Lower lobe of right lung (tissue), 2 donors: ENCODE measurements around the gene ANKRD13B. TPM values are rescaled to one million over a fixed set of nuclear protein-coding genes. Genes with fewer than 3 reads are reported as not detected.

Experiments used
- ATAC-seq, 2 donors: fragments of 200-7000 bp; cut with Tn5 transposase; one replicate each; pipeline ENCODE4 v1.9.1; 2020 to 2022; ENCODE audit warnings: mild to moderate bottlenecking in 2 of 2, moderate library complexity in 2 of 2
- DNase-seq: peaks from one replicate; pipeline ENCODE4 v3.0.0-alpha.2; 2020
- H3K27ac ChIP-seq: fragments of 200-600 bp; one replicate; pipeline ENCODE4 v1.8.0; 2022
- H3K27me3 ChIP-seq: fragments of 200-600 bp; one replicate; pipeline ENCODE4 v1.8.0; 2022; ENCODE audit warnings: low read depth
- H3K36me3 ChIP-seq: fragments of 200-600 bp; one replicate; pipeline ENCODE4 v1.8.0; 2022; ENCODE audit warnings: mild to moderate bottlenecking
- H3K4me1 ChIP-seq: fragments of 200-600 bp; one replicate; pipeline ENCODE4 v1.8.0; 2022
- H3K4me3 ChIP-seq: fragments of 200-600 bp; one replicate; pipeline ENCODE4 v1.8.0; 2022; ENCODE audit warnings: mild to moderate bottlenecking
- H3K9me3 ChIP-seq: fragments of 200-600 bp; one replicate; pipeline ENCODE4 v1.8.0; 2022
- intact Hi-C: fragments of 100-400 bp; cut with DNase I; formaldehyde crosslinking; loops from one replicate; pipeline ENCODE4 v1.11.0; 2022
- total RNA-seq: library from RNA; stranded (reverse); fragmentation: NEBNext Ultra II Directional; extraction: Animal tissue kit (Norgen Biotek cat#: 25700); gene quantifications from one replicate; pipeline ENCODE4 v1.2.1, GENCODE V29; 2021
- TF ChIP-seq, protein P1 (sequence below): fragments of 200-600 bp; IDR thresholded peaks from one replicate; pipeline ENCODE4 v1.8.0; 2022; ENCODE audit warnings: antibody characterized with exemption, mild to moderate bottlenecking
- donor health status: DM: no; HTN: yes; CAD: no; lungs with severe emphysema.

ANKRD13B gene
- total RNA-seq, 1 donor from 2014 or later: 6.6 TPM

DNA sequence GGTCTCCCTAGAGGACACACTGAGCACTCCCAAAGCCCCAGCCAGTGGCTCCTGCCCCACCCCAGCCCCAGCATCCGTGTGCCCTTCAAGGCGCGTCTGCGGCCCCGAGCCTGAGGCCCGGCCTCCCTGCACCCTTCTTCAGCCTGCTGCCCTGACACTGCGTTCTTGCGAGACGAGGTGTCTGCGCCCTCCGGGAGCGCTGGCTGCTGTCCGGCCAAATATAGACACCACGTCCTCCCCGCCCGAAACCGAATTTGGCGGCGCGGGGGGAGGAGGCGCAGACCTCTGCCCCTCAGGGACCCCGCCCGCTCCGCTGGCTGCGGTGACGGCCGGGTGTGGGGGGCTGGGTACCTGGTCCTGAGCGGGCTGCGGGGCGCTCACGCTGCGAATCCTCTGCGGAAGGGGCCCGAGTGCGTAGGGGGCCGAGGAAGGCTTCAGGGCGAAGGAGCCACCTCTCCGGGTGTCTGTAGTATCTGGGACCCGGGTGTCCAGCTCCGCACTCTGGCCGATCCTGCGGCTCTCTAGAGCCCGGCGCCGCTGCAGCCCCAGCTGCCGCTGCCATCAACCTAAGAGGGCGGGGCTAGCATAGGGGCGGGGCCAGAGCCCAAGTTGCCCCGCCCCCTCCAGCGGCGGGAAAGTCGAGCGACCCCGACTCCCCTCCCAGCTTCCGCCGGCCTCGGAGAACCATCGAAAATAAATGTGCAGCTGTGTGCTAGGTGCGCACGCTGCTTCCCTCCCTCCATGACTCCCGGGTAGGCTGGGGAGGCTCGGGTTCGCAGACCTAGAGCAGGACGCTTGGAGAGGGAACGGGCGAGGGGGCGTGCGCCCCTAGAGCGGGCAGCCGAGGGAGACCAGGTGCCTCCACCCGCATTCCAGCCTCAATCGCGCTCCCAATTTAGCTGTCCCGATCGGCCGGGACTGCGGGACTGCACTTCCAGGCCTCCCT lies 29.7 kb downstream of the ANKRD13B start, which contains the start of gene CORO6:
Gene CORO6 (minus strand): TSS at position 576 of the 946 bp plus-strand sequence. CDS start 1,491 bp downstream, outside the sequence.
- intact Hi-C loops: no loop called here
- TF ChIP-seq, protein P1, sequence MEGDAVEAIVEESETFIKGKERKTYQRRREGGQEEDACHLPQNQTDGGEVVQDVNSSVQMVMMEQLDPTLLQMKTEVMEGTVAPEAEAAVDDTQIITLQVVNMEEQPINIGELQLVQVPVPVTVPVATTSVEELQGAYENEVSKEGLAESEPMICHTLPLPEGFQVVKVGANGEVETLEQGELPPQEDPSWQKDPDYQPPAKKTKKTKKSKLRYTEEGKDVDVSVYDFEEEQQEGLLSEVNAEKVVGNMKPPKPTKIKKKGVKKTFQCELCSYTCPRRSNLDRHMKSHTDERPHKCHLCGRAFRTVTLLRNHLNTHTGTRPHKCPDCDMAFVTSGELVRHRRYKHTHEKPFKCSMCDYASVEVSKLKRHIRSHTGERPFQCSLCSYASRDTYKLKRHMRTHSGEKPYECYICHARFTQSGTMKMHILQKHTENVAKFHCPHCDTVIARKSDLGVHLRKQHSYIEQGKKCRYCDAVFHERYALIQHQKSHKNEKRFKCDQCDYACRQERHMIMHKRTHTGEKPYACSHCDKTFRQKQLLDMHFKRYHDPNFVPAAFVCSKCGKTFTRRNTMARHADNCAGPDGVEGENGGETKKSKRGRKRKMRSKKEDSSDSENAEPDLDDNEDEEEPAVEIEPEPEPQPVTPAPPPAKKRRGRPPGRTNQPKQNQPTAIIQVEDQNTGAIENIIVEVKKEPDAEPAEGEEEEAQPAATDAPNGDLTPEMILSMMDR: no peak
- H3K4me1 ChIP-seq: peaks cover 26% of the 10 kb centered on the region
- no peaks in the 10 kb centered on the region for H3K9me3 ChIP-seq
- no peaks in the 10 kb centered on the region for H3K27me3 ChIP-seq
- DNase-seq (peak; percentile 66), ATAC-seq (peak; percentile 67 to 75)
- H3K36me3 ChIP-seq: no peaks in the 10 kb centered on the region
- peak within 1 kb of the TSS; percentile 76 for H3K4me3 ChIP-seq
- peak within 1 kb of the TSS; percentile 34 for H3K27ac ChIP-seq

DNA sequence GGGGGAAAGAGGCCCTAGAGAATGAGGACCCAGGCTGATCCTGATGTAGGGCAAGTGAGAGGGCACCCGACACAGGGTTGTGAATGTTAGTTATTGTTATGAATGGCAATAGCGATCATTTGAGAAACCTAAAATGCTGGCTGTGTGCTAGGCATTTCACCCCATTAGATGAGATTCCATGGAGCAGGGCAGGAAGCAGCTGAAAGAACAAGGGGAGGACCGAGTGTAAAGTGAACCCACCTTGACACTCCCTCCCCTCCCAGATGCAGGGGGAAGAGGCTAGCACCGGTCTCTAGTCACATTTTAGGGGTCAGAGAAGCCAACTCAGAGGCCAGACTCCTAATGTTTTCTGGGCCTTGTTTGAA lies 30.3 kb downstream of the ANKRD13B start:
- intact Hi-C loops: no loop called here
- Histone ChIP-seq H3K27me3 (no peaks in the 10 kb centered on the region), H3K4me1 (peaks cover 20% of the 10 kb centered on the region), H3K9me3 (no peaks in the 10 kb centered on the region), H3K27ac (no peak overlapping the region), H3K36me3 (peaks cover 7% of the 10 kb centered on the region), H3K4me3 (peak overlapping the region; percentile 76)
- TF ChIP-seq, protein P1: no peak
- DNase-seq: no peak
- no peak for ATAC-seq

DNA sequence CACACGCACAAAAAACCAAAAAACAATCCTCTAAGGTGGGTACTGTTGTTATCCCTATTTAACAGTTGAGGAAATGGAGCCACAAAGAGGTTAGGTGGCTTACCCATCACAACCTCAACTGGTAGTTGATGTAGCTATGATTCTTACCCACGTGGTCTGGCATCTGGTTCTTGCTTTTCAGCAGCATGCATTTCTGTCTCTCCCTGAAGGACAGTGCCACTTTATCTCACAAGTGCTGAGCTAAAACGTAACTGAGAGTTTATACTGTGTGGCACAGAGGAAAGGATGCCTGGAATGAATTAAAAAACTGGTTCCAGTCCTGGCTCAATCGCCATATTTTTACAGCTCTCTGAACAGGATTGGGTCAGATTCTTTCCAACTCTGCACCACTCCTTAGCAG lies 31.7 kb downstream of the ANKRD13B start:
- Histone ChIP-seq H3K9me3 (no peaks in the 10 kb centered on the region), H3K27me3 (no peaks in the 10 kb centered on the region), H3K4me1 (peaks cover 20% of the 10 kb centered on the region), H3K36me3 (peaks cover 16% of the 10 kb centered on the region), H3K4me3 (no peak overlapping the region), H3K27ac (no peak overlapping the region)
- intact Hi-C loops: no loop called here
- DNase-seq: no peak
- TF ChIP-seq, protein P1: no peak
- ATAC-seq: no peak

DNA sequence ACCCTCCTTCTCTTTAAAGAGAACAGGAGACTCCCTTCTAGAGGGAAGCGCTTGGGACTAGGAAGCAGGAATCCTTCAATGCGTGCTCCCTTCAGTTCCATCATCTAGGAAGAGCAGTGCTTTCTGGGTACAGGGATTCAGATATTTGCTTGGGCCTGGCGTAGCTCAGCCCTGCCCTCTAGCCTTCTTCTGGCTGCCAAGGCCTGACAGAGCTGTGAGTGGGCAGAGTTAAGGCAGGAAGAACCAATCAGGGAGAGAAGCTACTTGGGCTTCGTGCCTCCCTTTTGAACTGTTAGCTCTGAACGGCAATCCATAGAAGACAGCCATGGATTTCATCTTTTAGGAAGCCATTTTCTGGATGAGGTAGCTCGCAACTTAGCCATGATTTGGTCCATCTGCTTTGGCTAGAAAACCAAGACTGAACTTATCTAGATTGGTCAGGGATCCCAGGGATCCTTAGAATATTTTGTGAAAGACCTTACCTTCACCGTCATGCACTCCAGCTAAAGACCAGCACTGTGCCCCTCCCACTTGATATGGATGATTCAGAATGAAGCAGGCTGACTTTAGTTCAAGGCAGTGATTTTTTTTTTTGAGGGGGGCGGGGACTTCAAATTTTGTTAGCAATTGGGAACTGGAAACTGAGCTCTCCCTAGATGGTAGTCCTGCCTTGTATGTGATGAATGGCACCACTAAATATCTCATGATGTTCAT lies 32.3 kb downstream of the ANKRD13B start:
- intact Hi-C loops: no loop called here
- Histone ChIP-seq H3K4me1 (peaks cover 20% of the 10 kb centered on the region), H3K9me3 (no peaks in the 10 kb centered on the region), H3K27ac (no peak overlapping the region), H3K4me3 (no peak overlapping the region), H3K27me3 (no peaks in the 10 kb centered on the region), H3K36me3 (peaks cover 22% of the 10 kb centered on the region)
- DNase-seq: no peak
- ATAC-seq: no peak
- TF ChIP-seq, protein P1: no peak

DNA sequence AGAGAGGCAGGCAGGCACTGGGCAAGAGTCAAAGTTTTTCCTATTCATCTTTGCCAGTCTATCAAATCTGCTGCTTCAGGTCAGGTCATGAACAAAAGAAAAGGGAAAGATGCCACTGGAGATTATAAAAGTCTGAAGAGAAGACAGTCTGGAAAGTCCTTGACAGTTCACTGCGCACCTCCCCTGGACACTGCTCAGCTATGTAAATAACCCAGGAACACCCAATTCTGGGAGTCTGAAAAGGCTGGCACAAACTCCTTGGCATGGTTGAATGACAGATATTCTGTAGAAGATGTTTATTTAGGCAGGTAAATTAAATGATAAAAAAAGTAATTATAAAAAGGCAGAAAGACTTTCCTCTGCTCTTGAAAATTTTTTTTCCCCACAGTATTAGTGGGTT lies 35.0 kb downstream of the ANKRD13B start:
- DNase-seq: no peak
- Histone ChIP-seq H3K4me1 (peaks cover 6% of the 10 kb centered on the region), H3K27ac (no peak overlapping the region), H3K9me3 (no peaks in the 10 kb centered on the region), H3K27me3 (no peaks in the 10 kb centered on the region), H3K36me3 (peaks cover 50% of the 10 kb centered on the region), H3K4me3 (no peak overlapping the region)
- intact Hi-C loops: no loop called here
- TF ChIP-seq, protein P1: no peak
- no peak for ATAC-seq
